Fibroblast of skin of right quadriceps (primary cell): ENCODE measurements around the gene MPP2.
A peak's percentile ranks its signal among the peaks of the same experiment; 100 is the strongest.
"Not testable (repeated sequence)": the region's sequence is repeated elsewhere in the genome, so short reads cannot be mapped to it uniquely, and the experiment has no call there.

Experiments used
- DNase-seq: peaks from one replicate; pipeline ENCODE4 v3.0.0-alpha.2; 2013

Gene MPP2

GRCh38 chr17:43900858-43901754 lies 6.2 kb downstream of the MPP2 start:
- DNase-seq = no peak

GRCh38 chr17:43900183-43900857 lies 7.0 kb downstream of the MPP2 start:
- peak; percentile 82 for DNase-seq

GRCh38 chr17:43898446-43898845 lies 8.9 kb downstream of the MPP2 start:
- no peak for DNase-seq

- DNase-seq = no peak
These were observed 9.5 kb downstream of the MPP2 start for GRCh38 chr17:43897831-43898230.

- not testable (repeated sequence) for DNase-seq
These were observed 12.8 kb downstream of the MPP2 start for GRCh38 chr17:43894494-43894893.

GRCh38 chr17:43892647-43892952 lies 14.7 kb downstream of the MPP2 start:
- DNase-seq = no peak

GRCh38 chr17:43891851-43892646 lies 15.3 kb downstream of the MPP2 start:
- peak; percentile 28 for DNase-seq

- no peak for DNase-seq
These were observed 17.1 kb downstream of the MPP2 start for GRCh38 chr17:43890240-43890639.

- no peak for DNase-seq
These were observed 18.8 kb downstream of the MPP2 start for GRCh38 chr17:43888548-43888947.

GRCh38 chr17:43882761-43883415 lies 24.4 kb downstream of the MPP2 start:
- no peak for DNase-seq

GRCh38 chr17:43881758-43882505 lies 25.4 kb downstream of the MPP2 start:
- no peak for DNase-seq

- no peak for DNase-seq
These were observed 26.2 kb downstream of the MPP2 start for GRCh38 chr17:43881181-43881580.

- no peak for DNase-seq
These were observed 26.8 kb downstream of the MPP2 start for GRCh38 chr17:43880420-43880991.

- no peak for DNase-seq
These were observed 27.5 kb downstream of the MPP2 start for GRCh38 chr17:43879723-43880419.

- DNase-seq = peak; percentile 90
These were observed 28.8 kb downstream of the MPP2 start for GRCh38 chr17:43878260-43879175.

GRCh38 chr17:43877451-43878155 lies 29.7 kb downstream of the MPP2 start:
- no peak for DNase-seq

- no peak for DNase-seq
These were observed 30.3 kb downstream of the MPP2 start for GRCh38 chr17:43877031-43877430.

- no peak for DNase-seq
These were observed 31.7 kb downstream of the MPP2 start for GRCh38 chr17:43875476-43876147.

- DNase-seq = no peak
These were observed 33.0 kb downstream of the MPP2 start for GRCh38 chr17:43874293-43874692.
